Coronary artery (tissue), 2 donors: ENCODE results near the gene ARL15.

Experiments
- DNase-seq: peaks from one replicate; pipeline ENCODE4 v3.0.0-alpha.2; 2017; ENCODE audit warnings: low spot score
- H3K27ac ChIP-seq, 2 donors: fragments of 200-600 bp; sonication (generic); one replicate each; pipeline ENCODE4 v1.5.1; 2016 to 2019
- H3K4me3 ChIP-seq: fragments of 200-600 bp; sonication (generic); 2 replicates; pipeline ENCODE4 v1.5.1; 2016; ENCODE audit warnings: mild to moderate bottlenecking, moderate library complexity
- CTCF ChIP-seq: fragments of 200-600 bp; sonication (generic); IDR thresholded peaks from one replicate; pipeline ENCODE4 v1.5.1; 2019; ENCODE audit warnings: antibody characterized with exemption

ARL15 gene

GRCh38 chr5:54306893-54307292 is 3.5 kb downstream of the ARL15 start:
- DNase-seq, result no peak
- Histone ChIP-seq H3K4me3 (no peak overlapping the region), H3K27ac (no peak overlapping the region)
- no peak for TF ChIP-seq CTCF

- no peak for TF ChIP-seq CTCF
- Histone ChIP-seq H3K4me3 (no peak overlapping the region), H3K27ac (no peak overlapping the region)
- no peak for DNase-seq
These were observed 4.6 kb downstream of the ARL15 start for GRCh38 chr5:54305737-54306136.

- Histone ChIP-seq H3K4me3 (no peak overlapping the region), H3K27ac (no peak overlapping the region)
- TF ChIP-seq CTCF, result no peak
- DNase-seq, result no peak
These were observed 6.3 kb downstream of the ARL15 start for GRCh38 chr5:54304040-54304439.

GRCh38 chr5:54302267-54302687 is 8.1 kb downstream of the ARL15 start:
- TF ChIP-seq CTCF, result no peak
- Histone ChIP-seq H3K27ac (no peak overlapping the region), H3K4me3 (no peak overlapping the region)
- no peak for DNase-seq

- Histone ChIP-seq H3K27ac (no peak overlapping the region), H3K4me3 (no peak overlapping the region)
- no peak for DNase-seq
- no peak for TF ChIP-seq CTCF
These were observed 8.5 kb downstream of the ARL15 start for GRCh38 chr5:54301849-54302248.

- TF ChIP-seq CTCF, result no peak
- H3K27ac ChIP-seq, result no peak overlapping the region
- no peak for DNase-seq
- no peak overlapping the region for H3K4me3 ChIP-seq
These were observed 9.2 kb downstream of the ARL15 start for GRCh38 chr5:54301220-54301619.

- TF ChIP-seq CTCF, result no peak
- H3K4me3 ChIP-seq, result no peak overlapping the region
- no peak overlapping the region for H3K27ac ChIP-seq
- no peak for DNase-seq
These were observed 11.4 kb downstream of the ARL15 start for GRCh38 chr5:54298947-54299346.
